ENCODE results near the gene HNRNPL.

Gene HNRNPL

DNA sequence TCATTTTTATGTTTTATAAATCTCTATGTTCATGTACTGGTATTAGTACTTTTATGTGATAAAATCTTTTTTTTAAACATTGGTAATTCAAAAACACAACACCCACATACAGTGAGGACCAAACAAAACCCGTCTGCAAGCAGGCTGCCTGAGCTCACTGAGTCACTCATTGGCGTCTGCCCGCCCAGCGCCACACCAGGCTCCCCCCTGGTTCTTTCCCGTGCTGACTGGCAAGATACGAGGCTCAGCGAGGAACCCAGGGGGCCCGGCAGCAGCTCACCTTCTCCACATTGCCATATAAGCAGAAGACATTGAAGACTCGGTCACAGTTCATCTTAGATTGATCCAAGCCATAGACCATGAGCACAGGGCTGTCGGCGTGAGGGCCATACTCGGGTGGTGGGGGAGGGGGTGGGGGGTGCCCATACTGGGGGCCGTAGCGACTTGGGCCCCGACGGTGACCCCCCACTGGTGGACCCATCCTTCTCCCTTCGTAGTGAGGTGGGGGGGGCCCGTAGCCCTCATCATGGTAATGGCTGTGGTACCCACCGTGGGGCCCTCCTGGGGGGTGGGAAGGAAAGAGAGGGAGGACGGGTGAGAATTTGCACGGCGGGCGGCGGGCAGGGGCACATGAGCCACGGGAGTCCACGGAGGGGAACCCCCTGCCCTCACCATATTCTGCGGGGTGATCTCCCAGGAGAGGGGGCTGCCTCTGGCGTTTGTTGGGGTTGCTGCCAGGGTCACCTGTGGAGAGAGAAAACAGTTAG, 9.8 kb downstream of the HNRNPL start:
- Histone ChIP-seq H3K9ac (ENCODE audit: low read length) (no peak overlapping the region), H3K36me3 (ENCODE audit: control insufficient read depth, insufficient read depth, low read length) (peaks cover 74% of the 10 kb centered on the region), H3K4me1 (ENCODE audit: control insufficient read depth, insufficient read depth, low read length) (no peaks in the 10 kb centered on the region), H3K4me3 (ENCODE audit: low read length) (no peak overlapping the region), H3K27ac (ENCODE audit: low read depth, low read length) (no peak overlapping the region), H3K27me3 (ENCODE audit: control insufficient read depth, insufficient read depth, low read length) (no peaks in the 10 kb centered on the region)

DNA sequence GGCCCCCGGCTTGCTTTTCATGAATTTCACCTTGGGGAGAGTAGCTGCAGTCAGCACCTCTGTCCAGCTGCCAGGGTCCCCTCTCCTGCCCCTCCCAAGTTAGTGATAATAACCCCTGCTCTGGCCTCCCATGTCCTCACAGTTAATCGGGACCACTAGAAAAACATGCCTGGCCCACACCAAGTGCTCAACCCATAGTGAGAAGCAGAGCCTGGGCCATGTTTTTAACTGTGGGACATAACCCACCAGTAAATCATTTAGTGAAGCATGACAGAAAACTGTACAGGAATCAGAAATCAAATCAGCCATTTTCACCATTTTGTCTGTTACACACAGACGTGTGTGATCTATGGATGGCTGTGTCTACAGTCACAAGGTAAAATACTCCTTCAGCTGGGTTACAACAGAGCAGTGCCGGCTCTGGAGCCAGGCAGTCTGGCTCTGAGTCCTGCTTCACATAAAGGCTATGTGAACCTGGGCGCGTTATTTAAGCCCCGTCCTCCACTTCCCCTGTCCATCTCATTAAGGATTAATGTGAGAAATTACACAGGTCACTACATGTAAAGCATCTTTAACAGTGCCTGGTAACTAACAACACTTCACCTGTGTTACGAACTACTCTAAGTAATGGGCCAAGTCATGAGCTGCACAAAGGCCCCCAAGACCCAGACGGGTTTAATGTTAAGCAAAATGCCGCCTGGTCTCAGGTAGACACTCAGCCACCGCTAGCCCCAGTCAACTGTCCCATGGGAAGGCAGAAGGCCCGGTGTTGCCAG, 10.6 kb downstream of the HNRNPL start:
- Histone ChIP-seq H3K9ac (ENCODE audit: low read length) (no peak overlapping the region), H3K27ac (ENCODE audit: low read depth, low read length) (no peak overlapping the region), H3K36me3 (ENCODE audit: control insufficient read depth, insufficient read depth, low read length) (peaks cover 66% of the 10 kb centered on the region), H3K27me3 (ENCODE audit: control insufficient read depth, insufficient read depth, low read length) (no peaks in the 10 kb centered on the region), H3K4me3 (ENCODE audit: low read length) (no peak overlapping the region), H3K4me1 (ENCODE audit: control insufficient read depth, insufficient read depth, low read length) (no peaks in the 10 kb centered on the region)

DNA sequence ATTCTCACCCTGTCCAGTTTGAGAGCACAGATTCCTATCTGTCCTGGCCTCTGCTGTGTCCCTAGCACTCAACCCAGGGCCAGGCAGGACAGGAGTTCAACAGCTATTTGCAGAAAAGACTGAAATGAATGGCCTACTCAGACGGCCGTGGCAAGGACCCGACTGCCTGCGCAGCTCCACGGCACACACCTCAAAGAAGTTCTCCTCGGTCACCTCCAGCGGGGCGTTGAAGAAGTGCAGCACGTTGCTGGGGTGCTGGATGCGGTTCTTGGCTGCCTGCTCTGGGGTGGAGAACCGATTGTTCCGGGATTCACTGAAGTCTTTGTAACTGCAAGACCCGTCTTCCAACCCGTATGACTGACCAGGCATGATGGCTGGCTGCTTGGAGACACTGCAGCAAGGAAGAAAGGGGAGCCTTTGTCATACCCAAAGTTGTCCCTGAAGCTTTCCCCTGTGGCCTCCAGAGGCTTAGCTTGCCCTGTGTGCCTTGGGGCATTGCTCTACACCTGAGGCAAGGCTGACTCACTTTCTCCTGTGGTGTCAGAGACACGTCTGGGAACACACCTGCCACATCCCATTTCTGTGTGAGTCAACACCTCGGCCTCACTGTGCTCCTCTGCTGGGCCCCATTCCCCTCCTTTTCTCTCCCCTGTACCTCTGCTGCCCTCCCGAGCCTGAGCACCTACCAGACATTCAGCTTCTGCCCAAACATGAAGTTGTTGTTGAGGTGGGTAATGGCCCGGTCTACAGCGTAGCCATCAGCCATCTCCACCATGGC, 11.4 kb downstream of the HNRNPL start:
- Histone ChIP-seq H3K36me3 (ENCODE audit: control insufficient read depth, insufficient read depth, low read length) (peaks cover 58% of the 10 kb centered on the region), H3K27ac (ENCODE audit: low read depth, low read length) (no peak overlapping the region), H3K4me3 (ENCODE audit: low read length) (no peak overlapping the region), H3K9ac (ENCODE audit: low read length) (no peak overlapping the region), H3K27me3 (ENCODE audit: control insufficient read depth, insufficient read depth, low read length) (no peaks in the 10 kb centered on the region), H3K4me1 (ENCODE audit: control insufficient read depth, insufficient read depth, low read length) (no peaks in the 10 kb centered on the region)

DNA sequence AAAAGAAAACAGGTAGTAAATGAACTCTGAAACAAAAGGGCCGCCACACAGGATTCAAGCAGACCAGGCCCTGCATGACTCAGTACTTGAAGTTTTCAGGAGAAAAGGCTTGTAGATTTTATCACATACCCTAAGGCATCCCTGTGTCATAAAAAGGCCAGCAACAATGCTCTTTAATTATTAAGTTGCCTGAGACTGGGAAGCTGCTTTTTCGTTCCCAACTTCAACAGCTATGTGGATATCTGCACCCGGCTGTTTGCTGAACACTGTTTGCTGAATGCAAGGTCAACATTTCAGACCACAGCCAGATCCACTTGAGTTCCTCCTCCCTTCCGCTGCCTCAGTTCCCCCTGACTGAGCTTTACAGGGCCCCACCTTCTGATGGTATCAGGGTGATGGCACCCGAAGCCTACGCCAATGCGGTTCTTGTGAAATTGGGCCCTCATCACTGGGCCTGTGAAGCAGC, 12.1 kb downstream of the HNRNPL start:
- H3K4me3 ChIP-seq (ENCODE audit: low read length) = no peak overlapping the region
- no peaks in the 10 kb centered on the region for H3K27me3 ChIP-seq (ENCODE audit: control insufficient read depth, insufficient read depth, low read length)
- no peak overlapping the region for H3K9ac ChIP-seq (ENCODE audit: low read length)
- H3K36me3 ChIP-seq (ENCODE audit: control insufficient read depth, insufficient read depth, low read length) = peaks cover 51% of the 10 kb centered on the region
- H3K27ac ChIP-seq (ENCODE audit: low read depth, low read length) = no peak overlapping the region
- H3K4me1 ChIP-seq (ENCODE audit: control insufficient read depth, insufficient read depth, low read length) = no peaks in the 10 kb centered on the region

DNA sequence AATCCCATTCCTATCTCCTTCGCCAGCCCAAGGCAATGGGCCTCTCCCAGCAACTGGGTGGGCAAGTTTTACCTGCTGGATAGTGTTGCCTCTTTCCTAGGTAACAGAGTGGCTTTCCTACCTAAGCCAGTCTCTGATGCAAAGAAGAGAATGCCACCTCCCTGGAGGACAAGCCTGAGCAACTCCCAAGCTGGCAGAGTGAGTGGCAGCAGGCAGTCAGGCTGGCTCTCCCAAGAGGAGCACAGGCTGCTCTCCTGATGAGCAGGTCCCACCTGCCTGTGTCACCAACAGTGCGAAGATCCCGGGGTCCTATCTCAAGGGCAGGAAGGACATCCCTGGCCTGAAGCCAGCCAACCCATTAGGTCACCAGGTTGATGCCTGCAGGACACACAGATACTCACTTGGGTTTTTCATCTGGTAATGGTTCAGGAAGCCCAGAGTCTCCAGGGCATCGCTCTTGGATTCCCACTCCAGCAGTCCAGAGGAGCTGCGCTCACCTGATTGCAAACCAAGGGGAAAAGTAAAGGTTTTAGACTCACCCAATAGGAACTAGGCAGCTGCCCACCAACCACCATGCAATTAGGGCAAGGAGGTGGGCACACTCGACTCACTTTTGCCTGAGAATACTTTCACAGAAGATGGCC, 12.7 kb downstream of the HNRNPL start:
- Histone ChIP-seq H3K36me3 (ENCODE audit: control insufficient read depth, insufficient read depth, low read length) (peaks cover 46% of the 10 kb centered on the region), H3K4me1 (ENCODE audit: control insufficient read depth, insufficient read depth, low read length) (peaks cover 2% of the 10 kb centered on the region), H3K27ac (ENCODE audit: low read depth, low read length) (no peak overlapping the region), H3K9ac (ENCODE audit: low read length) (no peak overlapping the region), H3K27me3 (ENCODE audit: control insufficient read depth, insufficient read depth, low read length) (no peaks in the 10 kb centered on the region), H3K4me3 (ENCODE audit: low read length) (no peak overlapping the region)

DNA sequence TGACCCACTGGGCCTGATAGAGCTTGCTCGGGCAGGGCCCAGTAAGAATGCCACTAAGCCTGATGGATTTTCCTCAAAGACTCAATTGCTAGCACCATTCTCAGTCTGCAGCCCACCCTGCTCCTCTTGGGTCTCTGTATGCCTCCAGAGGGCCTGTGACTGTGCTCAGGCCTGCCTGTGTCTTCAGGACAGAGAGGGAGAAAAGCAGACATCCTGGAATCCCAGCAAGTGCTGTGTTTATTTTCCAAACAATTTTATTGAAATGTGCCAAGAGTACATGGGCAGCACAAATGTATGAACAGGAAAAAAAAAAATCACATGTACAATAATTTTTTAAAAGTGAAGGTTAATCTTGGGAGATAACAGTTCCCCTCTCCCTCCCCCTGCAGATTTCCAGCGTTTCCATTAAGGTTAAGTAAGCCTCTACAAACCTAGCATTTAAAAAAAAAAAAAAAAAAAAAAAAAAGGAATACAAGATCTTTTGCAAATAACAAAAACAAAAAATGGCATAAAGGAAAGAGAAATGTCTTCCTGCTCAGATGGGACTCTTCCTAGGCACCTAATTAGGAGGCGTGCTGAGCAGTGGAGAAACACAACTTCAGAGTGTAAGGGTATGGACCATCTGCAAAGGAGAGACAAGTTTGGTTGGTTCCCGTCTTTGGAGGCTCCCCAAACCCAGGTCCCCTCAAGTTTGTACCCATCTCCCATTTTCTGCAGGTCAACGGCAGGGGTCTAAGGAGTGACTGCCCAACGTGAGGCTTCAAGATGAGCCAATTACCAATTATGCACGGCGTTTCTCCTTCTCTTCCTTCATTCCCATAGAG, 13.4 kb downstream of the HNRNPL start:
- Histone ChIP-seq H3K4me3 (ENCODE audit: low read length) (no peak overlapping the region), H3K27me3 (ENCODE audit: control insufficient read depth, insufficient read depth, low read length) (no peaks in the 10 kb centered on the region), H3K27ac (ENCODE audit: low read depth, low read length) (no peak overlapping the region), H3K4me1 (ENCODE audit: control insufficient read depth, insufficient read depth, low read length) (peaks cover 4% of the 10 kb centered on the region), H3K36me3 (ENCODE audit: control insufficient read depth, insufficient read depth, low read length) (peaks cover 41% of the 10 kb centered on the region), H3K9ac (ENCODE audit: low read length) (no peak overlapping the region)

DNA sequence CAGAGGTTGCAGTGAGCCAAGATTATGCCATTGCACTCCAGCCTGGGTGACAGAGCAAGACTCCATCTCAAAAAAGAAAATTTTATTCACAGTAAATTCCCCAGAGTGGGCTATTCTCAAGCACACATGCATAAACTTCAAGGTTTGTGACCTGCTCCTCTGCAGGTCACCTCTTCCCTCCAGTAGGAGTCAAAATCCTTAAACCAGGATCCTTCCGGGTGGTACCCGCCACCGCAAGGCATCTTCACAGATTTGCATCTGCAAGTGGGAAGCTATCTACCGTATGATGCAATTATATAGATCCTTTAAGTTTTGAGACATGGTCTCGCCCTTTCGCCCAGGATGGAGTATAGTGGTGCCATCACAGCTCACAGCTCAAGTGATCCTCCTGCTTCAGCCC, 15.2 kb downstream of the HNRNPL start:
- H3K36me3 ChIP-seq (ENCODE audit: control insufficient read depth, insufficient read depth, low read length) = peaks cover 34% of the 10 kb centered on the region
- H3K4me3 ChIP-seq (ENCODE audit: low read length) = no peak overlapping the region
- H3K4me1 ChIP-seq (ENCODE audit: control insufficient read depth, insufficient read depth, low read length) = peaks cover 7% of the 10 kb centered on the region
- no peak overlapping the region for H3K27ac ChIP-seq (ENCODE audit: low read depth, low read length)
- H3K27me3 ChIP-seq (ENCODE audit: control insufficient read depth, insufficient read depth, low read length) = no peaks in the 10 kb centered on the region
- no peak overlapping the region for H3K9ac ChIP-seq (ENCODE audit: low read length)

DNA sequence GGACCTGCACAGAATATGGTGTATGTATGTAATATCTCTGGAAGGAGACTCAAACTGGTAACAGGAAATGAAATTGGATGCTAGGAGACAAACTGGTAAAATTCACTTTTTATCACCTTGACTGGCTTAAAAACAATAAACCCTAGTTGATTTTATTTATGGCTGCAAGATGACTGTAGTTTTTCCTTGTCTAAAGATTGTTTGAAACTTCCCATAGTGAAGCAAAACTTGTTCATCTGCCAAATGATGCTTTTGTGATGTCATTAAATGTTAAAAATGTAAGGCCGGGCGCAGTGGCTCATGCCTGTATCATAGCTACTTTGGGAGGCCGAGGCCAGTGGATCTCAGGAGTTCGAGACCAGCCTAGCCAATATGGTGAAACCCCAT, 15.7 kb downstream of the HNRNPL start:
- Histone ChIP-seq H3K27ac (ENCODE audit: low read depth, low read length) (no peak overlapping the region), H3K9ac (ENCODE audit: low read length) (no peak overlapping the region), H3K4me1 (ENCODE audit: control insufficient read depth, insufficient read depth, low read length) (peaks cover 7% of the 10 kb centered on the region), H3K36me3 (ENCODE audit: control insufficient read depth, insufficient read depth, low read length) (peaks cover 29% of the 10 kb centered on the region), H3K4me3 (ENCODE audit: low read length) (no peak overlapping the region), H3K27me3 (ENCODE audit: control insufficient read depth, insufficient read depth, low read length) (no peaks in the 10 kb centered on the region)

DNA sequence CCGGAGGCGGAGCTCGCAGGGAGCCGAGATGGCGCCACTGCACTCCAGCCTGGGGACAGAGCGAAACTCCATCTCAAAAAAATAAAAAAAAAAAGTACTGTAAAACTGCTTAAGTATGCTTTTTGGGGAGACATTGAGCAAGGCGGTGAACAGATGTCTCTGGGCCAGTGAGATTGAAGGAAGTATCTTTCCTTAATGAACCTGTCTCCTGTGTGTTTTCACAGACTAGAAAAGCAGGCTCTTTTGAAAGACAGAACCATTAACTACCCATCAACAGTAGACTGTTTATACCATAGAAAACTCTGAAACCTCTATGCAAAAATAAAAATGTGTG, 16.7 kb downstream of the HNRNPL start:
- H3K27ac ChIP-seq (ENCODE audit: low read depth, low read length) = peak overlapping the region; percentile 19
- H3K4me1 ChIP-seq (ENCODE audit: control insufficient read depth, insufficient read depth, low read length) = peaks cover 7% of the 10 kb centered on the region
- H3K36me3 ChIP-seq (ENCODE audit: control insufficient read depth, insufficient read depth, low read length) = peaks cover 21% of the 10 kb centered on the region
- no peak overlapping the region for H3K9ac ChIP-seq (ENCODE audit: low read length)
- H3K4me3 ChIP-seq (ENCODE audit: low read length) = no peak overlapping the region
- H3K27me3 ChIP-seq (ENCODE audit: control insufficient read depth, insufficient read depth, low read length) = no peaks in the 10 kb centered on the region

DNA sequence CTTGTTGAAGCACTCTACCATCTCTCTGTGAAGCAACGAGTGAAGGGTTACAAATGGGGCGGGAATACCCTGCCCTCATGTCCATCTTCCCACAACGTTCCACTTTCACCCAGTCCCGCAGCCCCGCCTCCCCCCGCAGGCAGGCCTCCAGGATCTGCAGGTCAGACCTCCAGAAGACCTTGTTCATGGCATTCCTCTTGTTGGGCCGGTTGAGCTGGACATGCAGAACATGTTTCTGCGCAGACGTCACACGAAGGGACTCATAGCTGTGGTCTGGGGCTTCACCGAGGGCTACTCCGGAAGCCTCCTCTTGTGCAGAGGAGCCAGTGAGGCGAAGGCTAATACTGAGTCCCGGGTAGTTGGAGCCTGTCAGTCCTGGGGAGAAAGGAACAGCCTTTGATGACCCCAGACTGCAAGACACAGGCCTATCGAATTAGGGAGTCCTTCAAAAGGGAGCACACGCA, 18.6 kb downstream of the HNRNPL start:
- Histone ChIP-seq H3K36me3 (ENCODE audit: control insufficient read depth, insufficient read depth, low read length) (peaks cover 8% of the 10 kb centered on the region), H3K4me1 (ENCODE audit: control insufficient read depth, insufficient read depth, low read length) (peaks cover 7% of the 10 kb centered on the region), H3K27me3 (ENCODE audit: control insufficient read depth, insufficient read depth, low read length) (no peaks in the 10 kb centered on the region)

DNA sequence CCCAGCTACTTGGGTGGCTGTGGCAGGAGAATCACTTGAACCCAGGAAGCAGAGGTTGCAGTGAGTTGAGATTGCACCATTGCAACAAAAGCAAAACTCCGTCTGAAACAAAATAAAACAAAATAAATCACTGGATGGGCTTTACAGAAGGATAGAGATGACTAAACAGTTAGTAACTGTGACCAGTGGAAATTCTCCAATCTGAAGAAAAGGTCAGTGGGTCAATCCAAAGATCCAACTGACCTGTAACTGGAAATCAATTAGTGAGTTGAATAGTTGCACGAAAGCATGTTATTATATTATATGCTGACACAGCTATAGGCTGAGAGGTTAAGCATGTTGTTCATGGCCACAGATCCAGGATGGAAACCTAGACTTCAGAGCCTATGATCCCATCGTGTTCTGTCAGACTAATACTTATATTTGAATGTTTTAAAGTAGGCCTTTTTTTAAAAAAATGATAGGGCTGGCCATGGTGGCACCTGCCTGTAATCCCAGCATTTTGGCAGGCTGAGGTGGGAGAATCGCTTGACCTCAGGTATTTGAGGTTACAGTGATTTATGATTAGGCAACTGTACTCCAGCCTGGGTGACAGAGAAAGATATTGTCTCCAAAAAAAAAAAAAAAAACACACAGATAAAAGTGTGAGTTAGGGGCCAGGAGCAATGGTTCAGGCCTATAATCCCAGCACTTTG, 19.6 kb downstream of the HNRNPL start:
- peak overlapping the region; percentile 88 for H3K4me3 ChIP-seq (ENCODE audit: low read length)
- no peak overlapping the region for H3K9ac ChIP-seq (ENCODE audit: low read length)
- H3K36me3 ChIP-seq (ENCODE audit: control insufficient read depth, insufficient read depth, low read length) = peaks cover 6% of the 10 kb centered on the region
- H3K4me1 ChIP-seq (ENCODE audit: control insufficient read depth, insufficient read depth, low read length) = peaks cover 7% of the 10 kb centered on the region
- H3K27me3 ChIP-seq (ENCODE audit: control insufficient read depth, insufficient read depth, low read length) = no peaks in the 10 kb centered on the region
- no peak overlapping the region for H3K27ac ChIP-seq (ENCODE audit: low read depth, low read length)

More for the DNA sequence above, 18.6 kb downstream of the HNRNPL start:
- Histone ChIP-seq H3K27ac (ENCODE audit: low read depth, low read length) (peak overlapping the region; percentile 94), H3K4me3 (ENCODE audit: low read length) (peak overlapping the region; percentile 88), H3K9ac (ENCODE audit: low read length) (peak overlapping the region; percentile 91)
